Measurements from ENCODE around the gene FBLN1.

GRCh38 chr22:45456811-45457210 is 45.9 kb upstream of the FBLN1 start:
- TF ChIP-seq ZFP30 (CRISPR knock-in tag; IDR thresholded peaks at IDR 0.05): no peak
- TF ChIP-seq PATZ1 (CRISPR knock-in tag; IDR thresholded peaks at IDR 0.05; ENCODE audit: borderline replicate concordance): no peak
- no peak for TF ChIP-seq PPARA (CRISPR knock-in tag; IDR thresholded peaks at IDR 0.05; ENCODE audit: borderline replicate concordance)
- no peak for TF ChIP-seq ESRRG (CRISPR knock-in tag; IDR thresholded peaks at IDR 0.05)
- TF ChIP-seq CREB5 (CRISPR knock-in tag; IDR thresholded peaks at IDR 0.05; ENCODE audit: low read depth): no peak
- TF ChIP-seq OSR1 (CRISPR knock-in tag; IDR thresholded peaks at IDR 0.05): no peak
- TF ChIP-seq ZFP3 (CRISPR knock-in tag; IDR thresholded peaks at IDR 0.05): no peak
- TF ChIP-seq TCF4 (CRISPR knock-in tag; IDR thresholded peaks at IDR 0.05; ENCODE audit: borderline replicate concordance): no peak
- no peak for TF ChIP-seq ZC3H10 (CRISPR knock-in tag; IDR thresholded peaks at IDR 0.05)
- no peak for TF ChIP-seq ISL1 (CRISPR knock-in tag; IDR thresholded peaks at IDR 0.05)
- no peak for TF ChIP-seq RARB (CRISPR knock-in tag; IDR thresholded peaks at IDR 0.05)
